IMR-90 (cell line): ENCODE measurements around the gene HOMEZ. TPM values are rescaled to one million over a fixed set of nuclear protein-coding genes. Genes with fewer than 3 reads are reported as not detected.

Source experiments
- ATAC-seq: fragments of 200-7000 bp; cut with Tn5 transposase; 2 replicates; pipeline ENCODE4 v1.9.1; 2020; ENCODE audit warnings: low read depth, mild to moderate bottlenecking, moderate library complexity
- BruUV-seq: library from RNA; stranded (reverse); fragments of 400-500 nt; replicated peaks from 2 replicates; lab custom pipeline; 2021; lab: Mats Ljungman, UMichigan
- CTCF ChIA-PET: fragments of 300-600 bp; formaldehyde crosslinking; extraction: SDS; loops from one replicate; lab custom pipeline; 2021; ENCODE audit warnings: antibody characterized with exemption; lab: Yijun Ruan, JAX
- POLR2A ChIA-PET: fragments of 300-600 bp; sonication (Branson Sonifier 250); formaldehyde crosslinking; loops from one replicate; lab custom pipeline; 2022; ENCODE audit warnings: antibody characterized with exemption; ENCODE audit not compliant: unreplicated experiment; lab: Charles Lee
- DNase-seq: peaks from one replicate; pipeline ENCODE4 v3.0.0; 2013
- H2AFZ ChIP-seq: replicated peaks from 2 replicates; pipeline ENCODE3; 2013; ENCODE audit warnings: low read length, mild to moderate bottlenecking; ENCODE audit not compliant: poor library complexity
- H2AK5ac ChIP-seq: 2 replicates; pipeline ENCODE4 v1.6.1; 2013; ENCODE audit warnings: low read depth, low read length, inconsistent platforms
- H2AK9ac ChIP-seq: replicated peaks from 2 replicates; pipeline ENCODE3; 2013; ENCODE audit warnings: mild to moderate bottlenecking, low read depth, low read length, moderate library complexity; ENCODE audit not compliant: poor library complexity
- H2BK120ac ChIP-seq: 2 replicates; pipeline ENCODE4 v1.6.1; 2013; ENCODE audit warnings: low read depth, low read length, inconsistent platforms
- H2BK15ac ChIP-seq: 3 replicates; pipeline ENCODE4 v1.6.1; 2013; ENCODE audit warnings: low read depth, low read length, inconsistent platforms
- H2BK20ac ChIP-seq: 2 replicates; pipeline ENCODE4 v1.6.1; 2013; ENCODE audit warnings: low read depth, mild to moderate bottlenecking, inconsistent platforms, low read length, moderate library complexity
- H2BK5ac ChIP-seq: 2 replicates; pipeline ENCODE4 v1.6.1; 2013; ENCODE audit warnings: mild to moderate bottlenecking, low read depth, low read length, inconsistent platforms; ENCODE audit not compliant: poor library complexity, severe bottlenecking
- H3K14ac ChIP-seq: replicated peaks from 2 replicates; pipeline ENCODE4 v1.6.1; 2013; ENCODE audit warnings: low read depth, low read length, inconsistent platforms
- H3K18ac ChIP-seq: 2 replicates; pipeline ENCODE4 v1.6.1; 2013; ENCODE audit warnings: low read depth, low read length, control low read depth
- H3K23ac ChIP-seq: 2 replicates; pipeline ENCODE4 v1.6.1; 2013; ENCODE audit warnings: low read depth, low read length, inconsistent platforms
- H3K27ac ChIP-seq: 2 replicates; pipeline ENCODE4 v1.5.1; 2013; ENCODE audit warnings: mild to moderate bottlenecking, control low read depth, low read length; ENCODE audit not compliant: insufficient read depth
- H3K27me3 ChIP-seq: 2 replicates; pipeline ENCODE4 v1.6.1; 2013; ENCODE audit warnings: low read length; ENCODE audit not compliant: control insufficient read depth, insufficient read depth
- H3K36me3 ChIP-seq: 2 replicates; pipeline ENCODE4 v1.6.1; 2013; ENCODE audit warnings: low read length, mixed read lengths; ENCODE audit not compliant: control insufficient read depth, insufficient read depth
- H3K4ac ChIP-seq: 2 replicates; pipeline ENCODE4 v1.6.1; 2013; ENCODE audit warnings: low read depth, low read length, inconsistent platforms
- H3K4me1 ChIP-seq: 2 replicates; pipeline ENCODE4 v1.6.1; 2013; ENCODE audit warnings: low read length, mixed read lengths; ENCODE audit not compliant: control insufficient read depth, insufficient read depth
- H3K4me2 ChIP-seq: 2 replicates; pipeline ENCODE4 v1.6.1; 2013; ENCODE audit warnings: low read depth, mild to moderate bottlenecking, control low read depth, low read length, moderate library complexity
- H3K4me3 ChIP-seq: 2 replicates; pipeline ENCODE4 v1.5.1; 2013; ENCODE audit warnings: low read depth, mild to moderate bottlenecking, control low read depth, low read length, moderate library complexity; ENCODE audit not compliant: insufficient read depth
- H3K56ac ChIP-seq: 2 replicates; pipeline ENCODE4 v1.6.1; 2013; ENCODE audit warnings: low read length, inconsistent platforms; ENCODE audit not compliant: insufficient read depth; ENCODE audit errors: extremely low read depth
- H3K79me1 ChIP-seq, 2 experiments: 2 replicates each; pipeline ENCODE4 v1.6.1; 2013; ENCODE audit warnings: low read length in 2 of 2, inconsistent platforms in 1 of 2, low read depth in 1 of 2
- H3K9ac ChIP-seq: 2 replicates; pipeline ENCODE4 v1.6.1; 2013; ENCODE audit warnings: low read depth, low read length, control low read depth
- H3K9me1 ChIP-seq: 2 replicates; pipeline ENCODE4 v1.6.1; 2013; ENCODE audit warnings: low read length, inconsistent platforms; ENCODE audit not compliant: insufficient read depth
- H3K9me3 ChIP-seq: 2 replicates; pipeline ENCODE4 v1.6.1; 2013; ENCODE audit warnings: low read length; ENCODE audit not compliant: control insufficient read depth, insufficient read depth
- H4K20me1 ChIP-seq: 2 replicates; pipeline ENCODE4 v1.6.1; 2013; ENCODE audit warnings: low read length, inconsistent platforms; ENCODE audit not compliant: insufficient read depth
- H4K5ac ChIP-seq: 2 replicates; pipeline ENCODE4 v1.6.1; 2013; ENCODE audit warnings: mild to moderate bottlenecking, low read depth, low read length, control low read depth
- H4K8ac ChIP-seq, 2 experiments: 2 replicates each; pipeline ENCODE4 v1.6.1; 2013; ENCODE audit warnings: low read depth in 2 of 2, low read length in 2 of 2, control low read depth in 1 of 2, inconsistent platforms in 1 of 2
- H4K91ac ChIP-seq: 2 replicates; pipeline ENCODE4 v1.6.1; 2013; ENCODE audit warnings: low read depth, low read length, inconsistent platforms; ENCODE audit not compliant: insufficient read depth
- BHLHE40 ChIP-seq: fragments of 150-350 bp; IDR thresholded peaks from 2 replicates; pipeline ENCODE4 v1.6.1; 2016; ENCODE audit warnings: mild to moderate bottlenecking, low read depth, low read length
- MAZ ChIP-seq: IDR thresholded peaks from 2 replicates; pipeline ENCODE4 v1.6.1; 2012; ENCODE audit warnings: low read depth, mild to moderate bottlenecking, low read length, improper control_type of control experiment, moderate library complexity, borderline replicate concordance
- dilution Hi-C: fragments of 300-500 bp; cut with HindIII; formaldehyde crosslinking; loops from one replicate; pipeline ENCODE4 v1.14.3; 2018; ENCODE audit warnings: low sequenced_read_pairs; ENCODE audit not compliant: unreplicated experiment
- in situ Hi-C: fragments of 300-500 bp; cut with MboI; formaldehyde crosslinking; loops from 3 replicates; pipeline ENCODE4 v1.14.3; 2019; ENCODE audit warnings: low sequenced_read_pairs, inconsistent platforms, mixed read lengths
- intact Hi-C: fragments of 100-400 bp; cut with micrococcal nuclease; formaldehyde crosslinking; loops from 2 replicates; pipeline ENCODE4 v1.10.0; 2022
- polyA plus RNA-seq, 3 experiments: library from polyadenylated mRNA; depleted of rRNA; stranded (reverse); fragments of >200 nt; gene quantifications; 2 replicates each; pipeline ENCODE4 v1.2.3, GENCODE V29; 2012; ENCODE audit warnings: low replicate concordance in 1 of 3
- total RNA-seq: library from RNA; depleted of rRNA; stranded (reverse); fragments of >200 nt; gene quantifications from 2 replicates; pipeline ENCODE4 v1.2.3, GENCODE V29; 2012

HOMEZ gene
- total and polyA plus RNA-seq, 2 of the 4 experiments (the other 2 are of a cell fraction), result 7.7 to 9.7 TPM

GRCh38 chr14:23245282-23245681, 40.6 kb downstream of the HOMEZ start:
- no TSS peak for BruUV-seq

More at GRCh38 chr14:23245282-23245681, 40.6 kb downstream of the HOMEZ start:
- peaks cover 6% of the 10 kb centered on the region for H3K27me3 ChIP-seq
- no peak overlapping the region for H3K9ac ChIP-seq
- H2BK15ac ChIP-seq, result no peak overlapping the region
- H2AFZ ChIP-seq, result no peak overlapping the region
- no peak overlapping the region for H3K14ac ChIP-seq
- ChIA-PET POLR2A (no interaction called here), CTCF (no interaction called here)
- H3K4me2 ChIP-seq, result no peak overlapping the region
- H2AK9ac ChIP-seq, result no peak overlapping the region
- H3K9me3 ChIP-seq, result no peaks in the 10 kb centered on the region
- H3K4me1 ChIP-seq, result no peaks in the 10 kb centered on the region
- no peak for TF ChIP-seq MAZ
- TF ChIP-seq BHLHE40, result no peak
- no peaks in the 10 kb centered on the region for H3K9me1 ChIP-seq
- no peak overlapping the region for H3K4ac ChIP-seq
- ATAC-seq, result no peak
- H3K4me3 ChIP-seq, result no peak overlapping the region
- H2BK5ac ChIP-seq, result no peak overlapping the region
- H3K23ac ChIP-seq, result no peak overlapping the region
- no peak overlapping the region for H4K91ac ChIP-seq
- H4K20me1 ChIP-seq, result no peaks in the 10 kb centered on the region
- H4K5ac ChIP-seq, result no peak overlapping the region
- H2BK120ac ChIP-seq, result no peak overlapping the region
- dilution Hi-C loops, result no loop called here
- no peak overlapping the region for H3K27ac ChIP-seq
- H3K18ac ChIP-seq, result no peak overlapping the region
- intact Hi-C loops, result no loop called here
- in situ Hi-C loops, result no loop called here
- DNase-seq, result no peak
- no peaks in the 10 kb centered on the region for H3K79me1 ChIP-seq
- H2BK20ac ChIP-seq, result no peak overlapping the region
- no peaks in the 10 kb centered on the region for H3K36me3 ChIP-seq
- no peak overlapping the region for H4K8ac ChIP-seq
- H3K56ac ChIP-seq, result no peak overlapping the region
- no peak overlapping the region for H2AK5ac ChIP-seq
